Testis (tissue), 3 donors: ENCODE data around the gene EHBP1L1. TPM values are rescaled to one million over a fixed set of nuclear protein-coding genes. Genes with fewer than 3 reads are reported as not detected.

ENCODE experiments used
- DNase-seq: peaks from one replicate; pipeline ENCODE4 v3.0.0-alpha.2; 2019
- H3K27ac ChIP-seq, 2 donors: fragments of 200-600 bp; sonication (generic); one replicate each; pipeline ENCODE4 v1.5.1; 2019
- H3K27me3 ChIP-seq: fragments of 200-600 bp; sonication (generic); one replicate; pipeline ENCODE4 v1.5.1; 2019
- H3K36me3 ChIP-seq: fragments of 200-600 bp; sonication (generic); one replicate; pipeline ENCODE4 v1.5.1; 2017; ENCODE audit warnings: low read depth; ENCODE audit errors: missing control alignments
- H3K4me1 ChIP-seq: fragments of 200-600 bp; sonication (generic); one replicate; pipeline ENCODE4 v1.5.1; 2019
- H3K4me3 ChIP-seq, 2 donors: fragments of 200-600 bp; sonication (generic); one replicate each; pipeline ENCODE4 v1.5.1; 2017 to 2019
- H3K9me3 ChIP-seq: fragments of 200-600 bp; sonication (generic); one replicate; pipeline ENCODE4 v1.5.1; 2017
- CTCF ChIP-seq, 3 experiments: fragments of 450-650 bp in 2 of 3; fragments of 200-600 bp in 1 of 3; sonication (generic) in 1 of 3; IDR thresholded peaks; one replicate each; pipeline ENCODE4 v1.5.1; 2016 to 2019; ENCODE audit warnings: antibody characterized with exemption in 3 of 3, mild to moderate bottlenecking in 2 of 3, moderate library complexity in 1 of 3
- POLR2A ChIP-seq: fragments of 450-650 bp; IDR thresholded peaks from one replicate; pipeline ENCODE4 v1.6.1; 2017; ENCODE audit warnings: antibody characterized with exemption, mild to moderate bottlenecking, moderate library complexity
- WGBS, 2 donors: methylation state at CpG; one replicate each; pipeline ENCODE4 v1.1.5; 2018; 5-methylcytosine and 5-hydroxymethylcytosine counted together
- intact Hi-C: fragments of 100-400 bp; cut with DNase I; formaldehyde crosslinking; loops from one replicate; pipeline ENCODE4 v1.15.1; 2023; ENCODE audit warnings: low total_unique reads
- polyA plus RNA-seq: library from polyadenylated mRNA; stranded (reverse); fragments of 350-450 nt; fragmentation: Illumina TruSeq; extraction: RNeasy Lipid Tissue Mini Kit (QIAGEN cat#74804); gene quantifications from one replicate; pipeline ENCODE4 v1.2.3, GENCODE V29; 2014; ENCODE audit warnings: low read depth, low replicate concordance; ENCODE audit not compliant: insufficient read depth
- total RNA-seq, 2 donors: library from RNA; depleted of rRNA; stranded (reverse); fragments of >200 nt; gene quantifications; one replicate each; pipeline ENCODE4 v1.2.3, GENCODE V29; 2016

The EHBP1L1 gene
- total and polyA plus RNA-seq, 3 donors from 2014 or later: 20.5 to 66.8 (median 51.0) TPM

GRCh38 chr11:65537296-65537597 is 38.6 kb upstream of the EHBP1L1 start:
- WGBS, 2 donors: 89% methylated on average over 2 of the region's 2 CpGs; no CpG with 5 or more reads in 1 of the 2 donors
- no peak for DNase-seq
- no peaks in the 10 kb centered on the region for H3K9me3 ChIP-seq
- no peak overlapping the region for H3K4me3 ChIP-seq
- TF ChIP-seq POLR2A (no peak), CTCF (IDR thresholded peaks at IDR 0.05) (no peak)
- no peaks in the 10 kb centered on the region for H3K36me3 ChIP-seq
- no peaks in the 10 kb centered on the region for H3K27me3 ChIP-seq
- intact Hi-C loops: no loop called here
- peaks cover 43% of the 10 kb centered on the region for H3K4me1 ChIP-seq
- H3K27ac ChIP-seq: no peak overlapping the region

GRCh38 chr11:65537620-65538231 is 38.1 kb upstream of the EHBP1L1 start:
- WGBS, 2 donors: 57 to 63% methylated on average over 7 to 18 of the region's 18 CpGs
- Histone ChIP-seq H3K27me3 (no peaks in the 10 kb centered on the region), H3K27ac (peak overlapping the region in 1 of 2 donors; percentile 64), H3K4me3 (no peak overlapping the region), H3K9me3 (no peaks in the 10 kb centered on the region), H3K36me3 (no peaks in the 10 kb centered on the region), H3K4me1 (peaks cover 43% of the 10 kb centered on the region)
- no peak for DNase-seq
- intact Hi-C loops: no loop called here
- TF ChIP-seq CTCF (IDR thresholded peaks at IDR 0.05): no peak
- no peak for TF ChIP-seq POLR2A

GRCh38 chr11:65538232-65538914 is 37.5 kb upstream of the EHBP1L1 start:
- no peaks in the 10 kb centered on the region for H3K9me3 ChIP-seq
- H3K4me1 ChIP-seq: peaks cover 43% of the 10 kb centered on the region
- no peaks in the 10 kb centered on the region for H3K36me3 ChIP-seq
- 21 to 46% methylated on average over 16 to 39 of the region's 43 CpGs for WGBS, 2 donors
- intact Hi-C loops: no loop called here
- TF ChIP-seq CTCF (IDR thresholded peaks at IDR 0.05) (no peak), POLR2A (no peak)
- peak overlapping the region; percentile 64 to 89 for H3K27ac ChIP-seq
- DNase-seq: peak; percentile 74
- H3K4me3 ChIP-seq: peak overlapping the region; percentile 49 to 58
- no peaks in the 10 kb centered on the region for H3K27me3 ChIP-seq

- Histone ChIP-seq H3K4me1 (peaks cover 43% of the 10 kb centered on the region), H3K9me3 (no peaks in the 10 kb centered on the region), H3K4me3 (peak overlapping the region; percentile 49 to 58), H3K27me3 (no peaks in the 10 kb centered on the region), H3K27ac (peak overlapping the region; percentile 60 to 89), H3K36me3 (no peaks in the 10 kb centered on the region)
- no peak for DNase-seq
- intact Hi-C loops: no loop called here
- WGBS, 2 donors: 65 to 68% methylated on average over 28 to 85 of the region's 92 CpGs
- TF ChIP-seq POLR2A: no peak
- peak in 1 of 3 experiments; percentile 10 for TF ChIP-seq CTCF (IDR thresholded peaks at IDR 0.05)
Measured at GRCh38 chr11:65538915-65539743, 36.7 kb upstream of the EHBP1L1 start.
